ENCODE results near the gene DOCK1.

DNA sequence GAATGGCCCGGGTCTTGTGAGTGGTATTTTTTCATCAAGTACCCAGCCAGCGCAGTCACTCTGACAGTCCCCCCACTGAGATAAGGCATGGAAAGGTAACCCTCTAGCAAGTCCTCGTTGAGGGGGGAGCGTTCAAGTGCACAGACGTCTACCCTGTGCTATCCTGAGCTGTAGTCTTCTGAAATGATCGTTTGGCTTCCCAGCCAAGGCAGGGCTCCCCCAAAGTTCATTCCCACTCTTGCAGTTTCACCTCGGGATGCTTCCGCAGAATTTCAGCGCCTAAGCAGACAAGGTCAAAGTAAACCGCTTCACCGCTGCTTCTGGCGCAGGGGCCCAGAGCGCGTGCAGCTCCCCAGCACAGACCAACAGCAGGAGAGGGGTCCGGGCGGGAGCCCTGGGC, 289.4 kb downstream of the DOCK1 start:
- TF ChIP-seq POLR2AphosphoS5 (IDR thresholded peaks at IDR 0.05) (no peak), EP300 (IDR thresholded peaks at IDR 0.05) (no peak)
- TF ChIP-seq, protein P1, sequence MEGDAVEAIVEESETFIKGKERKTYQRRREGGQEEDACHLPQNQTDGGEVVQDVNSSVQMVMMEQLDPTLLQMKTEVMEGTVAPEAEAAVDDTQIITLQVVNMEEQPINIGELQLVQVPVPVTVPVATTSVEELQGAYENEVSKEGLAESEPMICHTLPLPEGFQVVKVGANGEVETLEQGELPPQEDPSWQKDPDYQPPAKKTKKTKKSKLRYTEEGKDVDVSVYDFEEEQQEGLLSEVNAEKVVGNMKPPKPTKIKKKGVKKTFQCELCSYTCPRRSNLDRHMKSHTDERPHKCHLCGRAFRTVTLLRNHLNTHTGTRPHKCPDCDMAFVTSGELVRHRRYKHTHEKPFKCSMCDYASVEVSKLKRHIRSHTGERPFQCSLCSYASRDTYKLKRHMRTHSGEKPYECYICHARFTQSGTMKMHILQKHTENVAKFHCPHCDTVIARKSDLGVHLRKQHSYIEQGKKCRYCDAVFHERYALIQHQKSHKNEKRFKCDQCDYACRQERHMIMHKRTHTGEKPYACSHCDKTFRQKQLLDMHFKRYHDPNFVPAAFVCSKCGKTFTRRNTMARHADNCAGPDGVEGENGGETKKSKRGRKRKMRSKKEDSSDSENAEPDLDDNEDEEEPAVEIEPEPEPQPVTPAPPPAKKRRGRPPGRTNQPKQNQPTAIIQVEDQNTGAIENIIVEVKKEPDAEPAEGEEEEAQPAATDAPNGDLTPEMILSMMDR (IDR thresholded peaks at IDR 0.05), result no peak
